ENCODE measurements around the gene GALNT3. TPM values are rescaled to one million over a fixed set of nuclear protein-coding genes. Genes with fewer than 3 reads are reported as not detected.

The GALNT3 gene
- total RNA-seq, 1 donor from 2014 or later: 1.0 TPM

GRCh38 chr2:165700531-165700930 is 93.5 kb downstream of the GALNT3 start:
- no peaks in the 10 kb centered on the region for H3K27me3 ChIP-seq (ENCODE audit: control insufficient read depth in 3 of 3, insufficient read depth in 3 of 3, low read length in 3 of 3)
- no peaks in the 10 kb centered on the region for H3K9me3 ChIP-seq (ENCODE audit: control insufficient read depth in 3 of 3, low read length in 3 of 3)
- no peak overlapping the region for H3K27ac ChIP-seq (ENCODE audit: low read depth, low read length)
- no peak overlapping the region for H3K4me3 ChIP-seq (ENCODE audit: low read length in 3 of 3)
- no peak overlapping the region for H3K9ac ChIP-seq (ENCODE audit: low read depth in 1 of 3, low read length in 3 of 3)
- no peaks in the 10 kb centered on the region for H3K4me1 ChIP-seq (ENCODE audit: control insufficient read depth in 3 of 3, insufficient read depth in 3 of 3, low read length in 3 of 3)
- no peaks in the 10 kb centered on the region for H3K36me3 ChIP-seq (ENCODE audit: control insufficient read depth in 3 of 3, insufficient read depth in 3 of 3, low read length in 3 of 3)

GRCh38 chr2:165699946-165700345 is 94.1 kb downstream of the GALNT3 start:
- H3K27me3 ChIP-seq (ENCODE audit: control insufficient read depth in 3 of 3, insufficient read depth in 3 of 3, low read length in 3 of 3): no peaks in the 10 kb centered on the region
- H3K9me3 ChIP-seq (ENCODE audit: control insufficient read depth in 3 of 3, low read length in 3 of 3): no peaks in the 10 kb centered on the region
- H3K9ac ChIP-seq (ENCODE audit: low read depth in 1 of 3, low read length in 3 of 3): no peak overlapping the region
- H3K4me3 ChIP-seq (ENCODE audit: low read length in 3 of 3): no peak overlapping the region
- no peaks in the 10 kb centered on the region for H3K4me1 ChIP-seq (ENCODE audit: control insufficient read depth in 3 of 3, insufficient read depth in 3 of 3, low read length in 3 of 3)
- H3K27ac ChIP-seq (ENCODE audit: low read depth, low read length): no peak overlapping the region
- H3K36me3 ChIP-seq (ENCODE audit: control insufficient read depth in 3 of 3, insufficient read depth in 3 of 3, low read length in 3 of 3): no peaks in the 10 kb centered on the region

- no peaks in the 10 kb centered on the region for H3K36me3 ChIP-seq (ENCODE audit: control insufficient read depth in 3 of 3, insufficient read depth in 3 of 3, low read length in 3 of 3)
- no peaks in the 10 kb centered on the region for H3K4me1 ChIP-seq (ENCODE audit: control insufficient read depth in 3 of 3, insufficient read depth in 3 of 3, low read length in 3 of 3)
- H3K27me3 ChIP-seq (ENCODE audit: control insufficient read depth in 3 of 3, insufficient read depth in 3 of 3, low read length in 3 of 3): no peaks in the 10 kb centered on the region
- H3K4me3 ChIP-seq (ENCODE audit: low read length in 3 of 3): no peak overlapping the region
- no peak overlapping the region for H3K9ac ChIP-seq (ENCODE audit: low read depth in 1 of 3, low read length in 3 of 3)
- H3K27ac ChIP-seq (ENCODE audit: low read depth, low read length): no peak overlapping the region
- no peaks in the 10 kb centered on the region for H3K9me3 ChIP-seq (ENCODE audit: control insufficient read depth in 3 of 3, low read length in 3 of 3)
Measured at GRCh38 chr2:165698444-165698884, 95.6 kb downstream of the GALNT3 start.

GRCh38 chr2:165697748-165698443 is 96.2 kb downstream of the GALNT3 start:
- H3K27ac ChIP-seq (ENCODE audit: low read depth, low read length): no peak overlapping the region
- H3K4me1 ChIP-seq (ENCODE audit: control insufficient read depth in 3 of 3, insufficient read depth in 3 of 3, low read length in 3 of 3): no peaks in the 10 kb centered on the region
- H3K9me3 ChIP-seq (ENCODE audit: control insufficient read depth in 3 of 3, low read length in 3 of 3): no peaks in the 10 kb centered on the region
- no peak overlapping the region for H3K9ac ChIP-seq (ENCODE audit: low read depth in 1 of 3, low read length in 3 of 3)
- H3K27me3 ChIP-seq (ENCODE audit: control insufficient read depth in 3 of 3, insufficient read depth in 3 of 3, low read length in 3 of 3): no peaks in the 10 kb centered on the region
- no peaks in the 10 kb centered on the region for H3K36me3 ChIP-seq (ENCODE audit: control insufficient read depth in 3 of 3, insufficient read depth in 3 of 3, low read length in 3 of 3)
- no peak overlapping the region for H3K4me3 ChIP-seq (ENCODE audit: low read length in 3 of 3)

Other genes with a start within 250 kb of the GALNT3 start
- gene TTC21B, start 159.5 kb upstream of the GALNT3 start, total RNA-seq: 50.1 TPM